Body of pancreas (tissue), 4 donors: Measurements from ENCODE around the gene PPRC1. TPM values are rescaled to one million over a fixed set of nuclear protein-coding genes. Genes with fewer than 3 reads are reported as not detected.

Source experiments
- ATAC-seq: fragments of 150-250 bp; one replicate; pipeline ENCODE4 v1.9.1; 2016
- DNase-seq, 4 donors: peaks; one replicate each; pipeline ENCODE4 v3.0.0-alpha.2; 2019
- H3K27ac ChIP-seq, 4 donors: fragments of 200-600 bp; sonication (generic); 1 replicate in 3 of 4; 2 replicates in 1 of 4; pipeline versions ENCODE4 v1.5.1 to v1.6.1; 2016 to 2019; ENCODE audit warnings: mild to moderate bottlenecking in 1 of 4, mixed read lengths in 1 of 4, moderate library complexity in 1 of 4
- H3K27me3 ChIP-seq, 2 donors: fragments of 200-600 bp; sonication (generic); one replicate each; pipeline ENCODE4 v1.6.0; 2016; ENCODE audit warnings: mild to moderate bottlenecking in 1 of 2
- H3K36me3 ChIP-seq, 2 donors: fragments of 200-600 bp; sonication (generic); replicated peaks in 1 of 2; 2 replicates each; pipeline ENCODE4 v1.5.1; 2016; ENCODE audit warnings: low read depth in 2 of 2; ENCODE audit not compliant: insufficient read depth in 1 of 2
- H3K4me1 ChIP-seq: fragments of 200-600 bp; sonication (generic); one replicate; pipeline ENCODE4 v1.6.0; 2016
- H3K4me3 ChIP-seq, 2 donors: fragments of 200-600 bp; sonication (generic); 1 replicate in 1 of 2; 2 replicates in 1 of 2; pipeline ENCODE4 v1.5.1; 2016 to 2019
- H3K9me3 ChIP-seq, 3 donors: fragments of 200-600 bp; sonication (generic); 1 replicate in 2 of 3; 2 replicates in 1 of 3; pipeline ENCODE4 v1.5.1; 2016
- POLR2A ChIP-seq, 3 donors: fragments of 450-650 bp; IDR thresholded peaks; one replicate each; pipeline ENCODE4 v1.6.1; 2016; ENCODE audit warnings: antibody characterized with exemption in 3 of 3, mild to moderate bottlenecking in 2 of 3
- WGBS, 2 donors: methylation state at CpG; one replicate each; pipeline ENCODE4 v1.1.5; 2017; 5-methylcytosine and 5-hydroxymethylcytosine counted together
- intact Hi-C: fragments of 100-400 bp; cut with DNase I; formaldehyde crosslinking; loops from one replicate; pipeline ENCODE4 v1.15.1; 2023
- small RNA-seq: library from RNA; depleted of rRNA; stranded (forward); fragments of <200 nt; gene quantifications from one replicate; pipeline ENCODE3, GENCODE V24; 2016
- total RNA-seq, 2 donors: library from RNA; depleted of rRNA; stranded (reverse); fragments of >200 nt; gene quantifications; one replicate each; pipeline ENCODE4 v1.1.0, GENCODE V29; 2016
- TF ChIP-seq, protein P1 (sequence below), 7 experiments: fragments of 450-650 bp in 4 of 7; fragments of 200-600 bp in 3 of 7; sonication (generic) in 3 of 7; IDR thresholded peaks; one replicate each; pipeline ENCODE4 v1.5.1; 2016 to 2019; ENCODE audit warnings: antibody characterized with exemption in 7 of 7

Gene PPRC1
- total RNA-seq, 2 donors from 2014 or later: 17.9 to 37.6 TPM

GRCh38 chr10:102191956-102192355 is 59.1 kb downstream of the PPRC1 start:
- no peaks in the 10 kb centered on the region for H3K4me1 ChIP-seq
- H3K4me3 ChIP-seq: no peak overlapping the region
- no peak for TF ChIP-seq POLR2A (IDR thresholded peaks at IDR 0.05)
- TF ChIP-seq, protein P1, sequence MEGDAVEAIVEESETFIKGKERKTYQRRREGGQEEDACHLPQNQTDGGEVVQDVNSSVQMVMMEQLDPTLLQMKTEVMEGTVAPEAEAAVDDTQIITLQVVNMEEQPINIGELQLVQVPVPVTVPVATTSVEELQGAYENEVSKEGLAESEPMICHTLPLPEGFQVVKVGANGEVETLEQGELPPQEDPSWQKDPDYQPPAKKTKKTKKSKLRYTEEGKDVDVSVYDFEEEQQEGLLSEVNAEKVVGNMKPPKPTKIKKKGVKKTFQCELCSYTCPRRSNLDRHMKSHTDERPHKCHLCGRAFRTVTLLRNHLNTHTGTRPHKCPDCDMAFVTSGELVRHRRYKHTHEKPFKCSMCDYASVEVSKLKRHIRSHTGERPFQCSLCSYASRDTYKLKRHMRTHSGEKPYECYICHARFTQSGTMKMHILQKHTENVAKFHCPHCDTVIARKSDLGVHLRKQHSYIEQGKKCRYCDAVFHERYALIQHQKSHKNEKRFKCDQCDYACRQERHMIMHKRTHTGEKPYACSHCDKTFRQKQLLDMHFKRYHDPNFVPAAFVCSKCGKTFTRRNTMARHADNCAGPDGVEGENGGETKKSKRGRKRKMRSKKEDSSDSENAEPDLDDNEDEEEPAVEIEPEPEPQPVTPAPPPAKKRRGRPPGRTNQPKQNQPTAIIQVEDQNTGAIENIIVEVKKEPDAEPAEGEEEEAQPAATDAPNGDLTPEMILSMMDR (IDR thresholded peaks at IDR 0.05): no peak
- no peaks in the 10 kb centered on the region for H3K27me3 ChIP-seq
- DNase-seq: no peak
- intact Hi-C loops: no loop called here
- no peak for ATAC-seq
- H3K9me3 ChIP-seq: no peaks in the 10 kb centered on the region
- no peak overlapping the region for H3K27ac ChIP-seq
- no peaks in the 10 kb centered on the region for H3K36me3 ChIP-seq
- WGBS, 2 donors: 66 to 72% methylated on average over 7 of the region's 7 CpGs

DNA sequence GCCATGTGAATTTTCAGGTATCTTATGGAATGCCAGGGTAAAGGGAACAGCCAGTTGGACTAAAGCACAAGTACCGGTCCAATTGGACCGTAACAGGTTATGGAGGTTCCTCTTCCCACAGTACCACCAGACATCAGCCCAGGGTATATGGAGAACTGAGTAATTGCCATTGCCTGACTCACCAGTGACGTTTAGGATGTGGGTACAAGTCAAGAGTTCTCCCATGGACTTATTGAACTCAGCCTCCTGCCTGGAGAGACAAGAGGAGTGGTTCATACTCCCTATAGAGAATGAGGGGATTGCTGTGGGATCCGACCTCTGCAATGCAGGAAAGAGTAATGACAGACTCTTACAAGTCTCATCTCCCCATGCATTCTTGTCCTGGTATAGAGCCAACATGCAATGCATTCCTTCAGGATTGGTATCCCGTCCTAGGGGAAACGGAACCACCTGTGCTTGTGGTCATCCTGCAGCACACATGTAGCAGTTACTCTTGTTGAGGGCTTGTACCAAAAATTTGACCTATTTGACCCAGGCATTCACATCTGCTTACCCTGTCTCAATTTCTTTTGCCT is 62.5 kb downstream of the PPRC1 start:
- Histone ChIP-seq H3K9me3 (no peaks in the 10 kb centered on the region), H3K36me3 (no peaks in the 10 kb centered on the region), H3K27me3 (no peaks in the 10 kb centered on the region), H3K4me3 (no peak overlapping the region), H3K27ac (no peak overlapping the region), H3K4me1 (no peaks in the 10 kb centered on the region)
- intact Hi-C loops: no loop called here
- TF ChIP-seq, protein P1 (IDR thresholded peaks at IDR 0.05): no peak
- no peak for TF ChIP-seq POLR2A (IDR thresholded peaks at IDR 0.05)
- no peak for ATAC-seq
- WGBS, 2 donors: 67 to 72% methylated on average over 4 to 6 of the region's 6 CpGs
- DNase-seq: no peak

GRCh38 chr10:102196893-102197292 is 64.1 kb downstream of the PPRC1 start:
- DNase-seq (no peak), ATAC-seq (no peak)
- no peak overlapping the region for H3K4me3 ChIP-seq
- intact Hi-C loops: no loop called here
- H3K9me3 ChIP-seq: no peaks in the 10 kb centered on the region
- no peaks in the 10 kb centered on the region for H3K36me3 ChIP-seq
- 65 to 69% methylated on average over 2 of the region's 2 CpGs for WGBS, 2 donors
- no peak for TF ChIP-seq POLR2A (IDR thresholded peaks at IDR 0.05)
- TF ChIP-seq, protein P1 (IDR thresholded peaks at IDR 0.05): no peak
- no peaks in the 10 kb centered on the region for H3K27me3 ChIP-seq
- no peaks in the 10 kb centered on the region for H3K4me1 ChIP-seq
- H3K27ac ChIP-seq: no peak overlapping the region

DNA sequence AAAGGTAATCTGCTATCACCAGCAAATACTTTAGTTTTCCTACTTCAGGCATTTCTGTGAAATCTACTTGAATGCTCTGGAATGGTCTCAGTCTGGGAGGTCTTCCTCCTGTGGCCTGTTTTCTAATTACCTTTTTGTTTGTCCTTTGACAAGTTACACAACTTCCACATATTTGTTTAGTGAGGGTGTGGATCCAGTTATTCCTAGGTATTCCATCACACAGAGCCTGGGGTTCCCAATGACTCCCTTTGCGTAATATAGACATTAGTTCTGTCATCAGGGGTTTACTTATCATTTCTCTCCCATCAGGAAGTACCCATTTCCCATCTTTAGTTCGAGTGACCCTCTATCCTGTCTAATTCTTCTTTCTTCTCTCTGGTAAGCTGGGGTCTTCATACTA is 65.2 kb downstream of the PPRC1 start:
- DNase-seq (no peak), ATAC-seq (no peak)
- intact Hi-C loops: no loop called here
- no peak for TF ChIP-seq POLR2A (IDR thresholded peaks at IDR 0.05)
- TF ChIP-seq, protein P1 (IDR thresholded peaks at IDR 0.05): no peak
- H3K27ac ChIP-seq: no peak overlapping the region
- WGBS, 2 donors: 65 to 70% methylated on average over 2 of the region's 2 CpGs
- no peak overlapping the region for H3K4me3 ChIP-seq
- no peaks in the 10 kb centered on the region for H3K27me3 ChIP-seq
- no peaks in the 10 kb centered on the region for H3K9me3 ChIP-seq
- no peaks in the 10 kb centered on the region for H3K36me3 ChIP-seq
- H3K4me1 ChIP-seq: no peaks in the 10 kb centered on the region

Small RNA genes within 50 kb of the gene (small RNA-seq; reads per million reads assigned to genes)
- gene AL500527.1 (not detected), gene AL500527.2 (not detected)

Other genes starting within 250 kb of the PPRC1 start
- 1 to 10 TPM; 5.6 to 8.3 TPM for gene ARMH3, start 76.9 kb upstream of the PPRC1 start, total RNA-seq
- gene HPS6, start 67.7 kb upstream of the PPRC1 start, total RNA-seq: 10 to 100 TPM; 16.6 to 33.0 TPM
- 10 to 100 TPM; 17.1 to 24.4 TPM for gene LDB1, start 12.7 kb upstream of the PPRC1 start, total RNA-seq
- 10 to 100 TPM; 26.0 to 33.7 TPM for gene NOLC1, start 19.3 kb downstream of the PPRC1 start, total RNA-seq
- not detected for gene ELOVL3, start 93.3 kb downstream of the PPRC1 start, total RNA-seq
- gene PITX3, start 108.5 kb downstream of the PPRC1 start, total RNA-seq: not detected
- gene GBF1, start 112.5 kb downstream of the PPRC1 start, total RNA-seq: 10 to 100 TPM; 23.1 to 24.1 TPM